GM21423 (cell line): ENCODE measurements around the gene KRTAP5-10.
"Not testable (repeated sequence)": the region's sequence is repeated elsewhere in the genome, so short reads cannot be mapped to it uniquely, and the experiment has no call there.

Source experiments
- ATAC-seq: cut with Tn5 transposase; IDR thresholded peaks from one replicate; pipeline ENCODE4 v1.9.1; 2021; ENCODE audit warnings: mild to moderate bottlenecking, moderate library complexity; ENCODE audit not compliant: unreplicated experiment

KRTAP5-10 gene

GRCh38 chr11:71542382-71542781 is 23.0 kb upstream of the KRTAP5-10 start:
- ATAC-seq, result no peak

GRCh38 chr11:71542879-71543777 is 22.2 kb upstream of the KRTAP5-10 start:
- ATAC-seq, result no peak

GRCh38 chr11:71543866-71544265 is 21.5 kb upstream of the KRTAP5-10 start:
- no peak for ATAC-seq

- ATAC-seq, result no peak
Observed at GRCh38 chr11:71544525-71545214, 20.7 kb upstream of the KRTAP5-10 start.

- no peak for ATAC-seq
Observed at GRCh38 chr11:71545405-71545966, 19.9 kb upstream of the KRTAP5-10 start.

- no peak for ATAC-seq
Observed at GRCh38 chr11:71548120-71548519, 17.2 kb upstream of the KRTAP5-10 start, which contains the start of gene KRTAP5-9. Gene KRTAP5-9 (plus strand): TSS chr11:71548420. CDS start chr11:71548658, 238 bp downstream.

- no peak for ATAC-seq
Observed at GRCh38 chr11:71548716-71549151, 16.6 kb upstream of the KRTAP5-10 start.

GRCh38 chr11:71551711-71552110 is 13.7 kb upstream of the KRTAP5-10 start:
- no peak for ATAC-seq

GRCh38 chr11:71554996-71555395 is 10.4 kb upstream of the KRTAP5-10 start:
- no peak for ATAC-seq

GRCh38 chr11:71555508-71555907 is 9.9 kb upstream of the KRTAP5-10 start:
- no peak for ATAC-seq

GRCh38 chr11:71556018-71556417 is 9.3 kb upstream of the KRTAP5-10 start:
- ATAC-seq, result no peak

- ATAC-seq, result no peak
Observed at GRCh38 chr11:71557257-71557656, 8.1 kb upstream of the KRTAP5-10 start.

GRCh38 chr11:71558996-71559395 is 6.4 kb upstream of the KRTAP5-10 start:
- no peak for ATAC-seq

GRCh38 chr11:71562120-71562519 is 3.2 kb upstream of the KRTAP5-10 start:
- no peak for ATAC-seq

- no peak for ATAC-seq
Observed at GRCh38 chr11:71563406-71563805, 2.0 kb upstream of the KRTAP5-10 start.

GRCh38 chr11:71564430-71564829 is 933 bp upstream of the KRTAP5-10 start:
- ATAC-seq, result no peak

- ATAC-seq, result no peak
Observed at GRCh38 chr11:71566081-71566620, 788 bp downstream of the KRTAP5-10 start.

- not testable (repeated sequence) for ATAC-seq
Observed at GRCh38 chr11:71566626-71567599, 1.6 kb downstream of the KRTAP5-10 start.

- not testable (repeated sequence) for ATAC-seq
Observed at GRCh38 chr11:71567633-71568032, 2.3 kb downstream of the KRTAP5-10 start.

- ATAC-seq, result no peak
Observed at GRCh38 chr11:71568704-71569349, 3.5 kb downstream of the KRTAP5-10 start.
